GM18867 (cell line): Measurements from ENCODE around the gene APBA3.

ENCODE experiments used
- ATAC-seq: cut with Tn5 transposase; IDR thresholded peaks from one replicate; pipeline ENCODE4 v1.9.1; 2021; ENCODE audit warnings: mild to moderate bottlenecking, moderate library complexity; ENCODE audit not compliant: unreplicated experiment

Gene APBA3

DNA sequence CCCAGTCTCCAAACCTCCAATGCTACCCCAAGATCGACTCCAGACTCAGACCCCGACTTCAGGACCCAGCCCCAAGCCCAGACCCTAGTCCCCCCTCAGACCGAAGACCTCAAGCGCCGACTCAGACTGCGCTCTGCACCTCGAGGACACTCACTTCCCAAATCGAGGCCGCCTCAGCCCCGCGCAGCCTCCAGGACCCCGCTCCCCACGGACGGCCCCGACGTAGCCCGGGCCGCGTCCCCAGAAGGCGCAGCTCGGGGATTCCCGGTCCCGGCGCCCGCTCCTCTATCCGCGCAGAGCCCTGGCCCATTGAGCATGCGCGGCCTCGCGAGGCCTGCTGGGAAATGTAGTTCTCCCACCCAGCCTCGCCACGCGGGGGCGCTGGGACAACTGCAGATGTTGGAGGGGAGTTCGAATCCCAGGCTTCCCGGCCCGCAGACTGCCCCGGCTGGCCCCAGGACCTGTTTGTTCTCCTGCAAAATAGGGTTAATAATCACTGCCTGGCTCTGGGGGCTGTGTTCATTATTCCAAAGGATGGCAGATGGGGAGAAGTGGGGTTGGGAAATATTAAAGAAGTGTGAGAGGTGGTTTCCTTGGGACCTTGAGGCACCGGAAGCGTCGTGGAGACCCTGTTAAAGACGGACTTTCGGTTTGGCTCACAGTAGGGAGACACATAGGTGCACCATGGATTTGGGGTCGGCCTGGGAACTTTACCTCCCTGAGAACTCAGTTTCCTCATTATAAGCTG lies at the start of gene APBA3:
APBA3 (minus strand) TSS at position 311 of the 748 bp plus-strand sequence. CDS start 1,428 bp downstream, outside the sequence.
- peak; percentile 59 for ATAC-seq

- ATAC-seq = no peak
Measured at GRCh38 chr19:3810708-3811355, 49.3 kb upstream of the APBA3 start.

- ATAC-seq = no peak
Measured at GRCh38 chr19:3809881-3810707, 48.6 kb upstream of the APBA3 start.

DNA sequence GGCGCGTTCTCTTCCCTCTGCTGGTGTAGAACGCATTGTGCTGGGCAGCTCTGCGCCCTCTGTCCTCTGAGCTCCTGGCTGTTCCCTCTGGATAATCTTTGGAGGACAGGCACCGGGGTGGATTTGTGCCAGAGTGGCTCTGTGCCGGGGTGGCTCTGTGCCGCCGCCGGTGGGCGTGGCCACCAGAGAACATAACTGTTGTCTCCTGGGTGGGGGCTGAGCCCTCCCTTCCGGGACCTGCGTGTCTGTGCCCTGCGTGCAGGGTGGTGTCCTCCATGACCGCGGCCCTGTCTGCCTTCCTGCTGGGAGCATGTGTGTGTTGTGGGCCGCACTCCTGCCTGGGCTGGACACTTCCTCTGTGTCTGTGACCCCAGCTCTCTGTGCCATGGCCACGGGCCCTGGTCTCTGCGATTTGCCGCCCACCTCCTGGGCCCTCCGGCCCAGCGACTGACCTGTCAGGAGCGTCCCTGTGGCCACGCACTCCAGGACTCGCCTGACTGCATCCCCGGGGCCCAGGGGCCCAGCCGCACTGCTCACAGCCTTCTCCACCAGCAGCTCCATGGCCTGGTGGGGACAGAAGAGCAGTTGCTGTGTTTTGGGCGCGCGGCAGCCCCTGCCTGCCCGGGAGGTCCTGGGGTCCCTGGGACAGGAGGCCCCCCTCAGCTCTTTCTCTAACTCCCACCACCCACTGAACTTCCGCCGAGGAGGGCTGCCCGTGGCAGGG lies 47.1 kb upstream of the APBA3 start:
- ATAC-seq = no peak

DNA sequence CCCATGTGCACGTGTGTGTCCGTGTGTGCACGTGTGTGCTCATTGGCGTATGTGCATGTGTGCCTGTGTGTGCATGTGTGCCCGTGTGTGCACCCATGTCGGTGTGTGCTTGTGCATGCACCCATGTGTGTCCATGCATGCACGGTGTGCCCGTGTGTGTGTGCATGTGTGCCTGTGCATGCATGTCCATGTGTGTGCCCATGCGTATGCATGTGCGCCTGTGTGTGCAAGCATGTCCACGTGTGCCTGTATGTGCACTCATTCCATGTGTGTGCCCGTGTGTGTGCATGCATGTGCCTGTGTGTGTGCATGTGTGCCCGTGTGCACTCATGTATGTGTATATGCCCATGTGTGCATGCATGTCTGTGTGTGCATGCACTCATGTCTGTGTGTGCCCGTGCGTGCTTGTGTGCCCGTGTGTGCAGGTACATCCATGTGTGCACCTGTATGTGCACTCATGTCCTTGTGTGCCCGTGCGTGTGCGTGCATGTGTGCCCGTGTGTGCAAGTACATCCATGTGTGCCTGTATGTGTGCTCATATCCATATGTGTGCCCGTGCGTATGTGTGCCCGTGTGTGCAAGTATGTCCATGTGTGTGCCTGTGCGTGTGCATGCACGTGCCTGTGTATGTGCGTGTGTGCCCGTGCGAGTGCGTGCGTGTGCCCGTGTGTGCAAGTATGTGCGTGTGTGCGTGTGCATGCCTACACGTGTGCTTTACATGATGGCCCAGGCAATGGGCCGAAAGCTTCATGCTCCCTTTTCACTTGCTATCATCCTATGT lies 46.3 kb upstream of the APBA3 start:
- no peak for ATAC-seq

GRCh38 chr19:3807131-3807480 lies 45.6 kb upstream of the APBA3 start:
- no peak for ATAC-seq

DNA sequence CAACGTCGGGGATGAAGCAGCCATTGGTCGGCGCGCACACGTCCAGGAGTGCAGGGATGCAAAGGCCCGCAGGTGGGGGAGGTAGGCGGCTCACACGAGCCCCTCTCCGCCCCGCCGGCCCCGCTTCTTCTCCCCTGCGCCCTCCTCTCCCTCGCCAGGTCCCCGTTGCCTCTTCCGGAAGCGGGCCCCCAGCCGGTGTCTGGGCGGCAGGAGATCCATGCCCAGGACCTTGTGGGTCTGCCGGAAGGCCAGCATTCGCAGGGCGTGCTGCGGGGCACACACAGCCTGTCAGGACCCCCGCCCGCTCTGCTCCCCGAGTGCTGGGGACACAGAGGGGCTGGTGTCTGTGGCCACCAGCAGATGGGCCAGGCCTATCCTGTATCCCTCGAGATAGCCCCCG lies 44.4 kb upstream of the APBA3 start:
- no peak for ATAC-seq

- ATAC-seq = no peak
Measured at GRCh38 chr19:3804429-3804828, 42.9 kb upstream of the APBA3 start.

GRCh38 chr19:3803986-3804385 lies 42.5 kb upstream of the APBA3 start:
- no peak for ATAC-seq

- ATAC-seq = no peak
Measured at GRCh38 chr19:3803114-3803888, 41.8 kb upstream of the APBA3 start.

DNA sequence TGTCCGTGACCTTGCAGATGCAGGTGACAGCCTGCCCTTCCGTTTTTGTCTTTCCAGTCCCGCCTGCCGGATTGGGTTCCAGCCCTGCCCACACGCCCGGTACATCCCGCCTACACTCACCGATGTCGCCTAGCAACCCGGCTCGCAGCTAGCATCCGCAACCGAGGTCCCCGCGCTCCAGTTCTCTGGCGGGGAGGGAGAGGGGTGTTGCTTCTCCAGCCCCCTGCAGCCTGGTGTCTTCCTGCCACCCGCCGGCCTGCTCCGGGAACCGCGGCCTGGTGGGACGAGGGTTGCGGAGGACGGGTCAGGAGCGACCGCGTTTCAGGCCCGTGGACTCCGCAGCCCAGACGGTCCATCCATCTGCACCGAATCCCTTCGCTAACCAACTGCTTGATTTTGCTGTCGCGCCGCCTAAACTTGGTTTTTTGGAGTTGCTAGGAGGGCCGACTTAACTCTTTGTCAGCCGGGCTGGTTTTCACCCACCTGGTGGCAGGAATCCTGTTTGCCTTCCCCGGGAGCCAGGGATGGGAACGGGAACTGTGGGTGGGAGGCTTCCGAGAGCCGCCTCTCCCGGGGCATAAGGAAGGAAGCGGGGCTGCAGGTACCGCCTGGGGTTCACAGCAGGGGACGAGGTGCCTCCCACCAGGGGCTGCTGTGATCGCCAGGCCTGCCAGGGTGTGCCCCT lies 40.1 kb upstream of the APBA3 start:
- ATAC-seq = no peak

DNA sequence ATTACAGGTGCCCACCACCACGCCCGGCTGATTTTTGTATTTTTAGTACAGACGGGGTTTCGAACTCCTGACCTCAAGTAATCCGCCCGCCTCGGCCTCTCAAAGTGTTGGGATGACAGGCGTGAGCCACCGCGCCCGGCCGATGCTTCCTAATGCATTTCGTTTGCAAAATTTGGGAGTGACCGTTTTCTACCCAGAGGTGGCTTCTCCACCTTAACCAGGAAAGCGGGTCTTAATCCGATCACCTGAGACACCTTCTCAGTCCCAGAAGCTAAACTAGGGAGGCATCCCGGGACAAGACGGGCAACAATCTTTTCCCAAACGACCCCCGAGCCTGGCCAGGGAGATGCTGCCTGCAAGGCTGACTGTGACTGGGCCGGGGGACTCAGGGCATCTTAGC lies 39.5 kb upstream of the APBA3 start:
- no peak for ATAC-seq

- no peak for ATAC-seq
Measured at GRCh38 chr19:3798137-3798536, 36.6 kb upstream of the APBA3 start.

- no peak for ATAC-seq
Measured at GRCh38 chr19:3796358-3796757, 34.9 kb upstream of the APBA3 start.

- no peak for ATAC-seq
Measured at GRCh38 chr19:3793799-3794198, 32.3 kb upstream of the APBA3 start.

GRCh38 chr19:3792114-3792513 lies 30.6 kb upstream of the APBA3 start:
- ATAC-seq = no peak

DNA sequence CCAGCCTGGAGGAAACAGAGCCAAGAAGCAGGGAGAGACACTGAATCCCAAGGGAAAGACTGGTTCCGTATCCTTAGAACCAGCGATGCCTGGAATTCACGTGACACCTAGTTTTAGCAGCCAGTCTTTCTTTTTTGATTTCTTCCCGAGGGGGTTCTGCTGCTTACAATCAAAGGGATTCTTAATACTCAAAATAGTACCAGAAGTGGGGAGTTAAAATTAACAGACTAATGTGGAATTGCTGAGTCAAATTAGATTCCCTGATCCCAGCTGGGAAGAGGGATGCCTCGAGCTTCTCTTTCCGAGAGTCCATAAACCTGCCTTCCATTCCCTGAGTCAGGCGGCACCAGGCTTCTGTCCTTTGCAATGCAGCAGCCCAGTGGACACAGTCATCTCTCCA lies 29.4 kb upstream of the APBA3 start:
- no peak for ATAC-seq

- ATAC-seq = no peak
Measured at GRCh38 chr19:3790209-3790734, 28.8 kb upstream of the APBA3 start.
